ENCODE results near the gene IFIT3. TPM values are rescaled to one million over a fixed set of nuclear protein-coding genes. Genes with fewer than 3 reads are reported as not detected.

IFIT3 gene
- total RNA-seq, 2 experiments from 2014 or later = 72.6 to 74.5 TPM

DNA sequence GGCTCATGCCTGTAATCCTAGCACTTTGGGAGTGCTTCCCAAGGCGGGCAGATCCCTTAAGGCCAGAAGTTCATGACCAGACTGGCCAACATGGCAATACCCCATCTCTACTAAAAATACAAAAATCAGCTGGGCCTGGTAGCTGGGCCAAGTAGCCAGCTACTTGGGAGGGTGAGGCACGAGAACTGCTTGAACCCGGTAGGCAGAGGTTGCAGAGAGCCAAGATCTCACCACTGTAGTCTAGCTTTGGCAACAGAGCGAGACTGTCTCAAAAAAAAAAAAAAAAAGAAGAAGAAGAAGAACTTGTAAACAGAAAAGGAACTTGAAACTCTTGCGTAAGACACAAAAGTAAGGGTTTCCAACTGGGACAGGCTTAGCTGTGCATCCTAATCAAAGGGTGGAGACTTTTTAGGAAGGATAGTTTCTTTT, 31.6 kb upstream of the IFIT3 start:
- H3K9me3 Mint-ChIP-seq = peaks cover 7% of the 10 kb centered on the region
- H3K4me1 Mint-ChIP-seq = peaks cover 26% of the 10 kb centered on the region
- no peak overlapping the region for H3K4me3 Mint-ChIP-seq
- H3K27me3 Mint-ChIP-seq = peaks cover 31% of the 10 kb centered on the region
- peaks cover 5% of the 10 kb centered on the region for H3K36me3 Mint-ChIP-seq (ENCODE audit: low read depth)
- ChIA-PET POLR2A (interaction anchor here (1.0 to 1.1 kb wide), 2 partner anchors 32 to 96 kb away, joined by 3 to 5 read pairs; partner anchors contain the start of genes IFIT1 and IFIT3), CTCF (interaction anchor here (0.7 kb wide), 1 partner anchor 44 kb away, joined by 4 read pairs; the partner anchor contains the start of gene LIPA)
- no peak overlapping the region for H3K27ac Mint-ChIP-seq
- no peak for DNase-seq

GRCh38 chr10:89297356-89297755, 30.4 kb upstream of the IFIT3 start:
- peaks cover 30% of the 10 kb centered on the region for H3K27me3 Mint-ChIP-seq
- no peak overlapping the region for H3K27ac Mint-ChIP-seq
- H3K36me3 Mint-ChIP-seq (ENCODE audit: low read depth) = peaks cover 5% of the 10 kb centered on the region
- ChIA-PET POLR2A (no interaction called here), CTCF (no interaction called here)
- no peak overlapping the region for H3K4me3 Mint-ChIP-seq
- peaks cover 7% of the 10 kb centered on the region for H3K9me3 Mint-ChIP-seq
- no peak for DNase-seq
- peaks cover 35% of the 10 kb centered on the region for H3K4me1 Mint-ChIP-seq

DNA sequence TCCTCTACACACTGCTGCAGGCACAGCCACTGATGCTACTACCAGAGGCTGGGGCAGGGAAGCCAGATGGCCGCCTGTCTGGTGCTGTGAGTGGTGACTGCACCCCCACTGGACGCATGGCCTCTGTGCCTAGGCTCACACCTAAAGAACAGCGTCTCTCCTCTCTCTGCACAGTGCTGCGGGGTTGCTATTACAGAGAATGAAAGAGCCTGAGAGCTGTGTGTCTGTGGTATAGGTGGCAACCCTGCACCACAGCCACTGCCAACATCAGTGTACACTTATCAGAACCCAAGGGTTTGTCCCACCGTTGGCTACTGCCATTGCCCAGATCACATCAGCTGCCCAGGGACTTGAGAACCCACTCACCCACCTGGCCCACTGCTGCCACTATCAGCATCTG, 30.0 kb upstream of the IFIT3 start:
- Mint-ChIP-seq H3K27me3 (peaks cover 30% of the 10 kb centered on the region), H3K4me1 (peaks cover 40% of the 10 kb centered on the region), H3K4me3 (no peak overlapping the region), H3K27ac (no peak overlapping the region), H3K36me3 (ENCODE audit: low read depth) (peaks cover 5% of the 10 kb centered on the region), H3K9me3 (peaks cover 7% of the 10 kb centered on the region)
- CTCF ChIA-PET = no interaction called here
- DNase-seq = no peak
- POLR2A ChIA-PET = no interaction called here

DNA sequence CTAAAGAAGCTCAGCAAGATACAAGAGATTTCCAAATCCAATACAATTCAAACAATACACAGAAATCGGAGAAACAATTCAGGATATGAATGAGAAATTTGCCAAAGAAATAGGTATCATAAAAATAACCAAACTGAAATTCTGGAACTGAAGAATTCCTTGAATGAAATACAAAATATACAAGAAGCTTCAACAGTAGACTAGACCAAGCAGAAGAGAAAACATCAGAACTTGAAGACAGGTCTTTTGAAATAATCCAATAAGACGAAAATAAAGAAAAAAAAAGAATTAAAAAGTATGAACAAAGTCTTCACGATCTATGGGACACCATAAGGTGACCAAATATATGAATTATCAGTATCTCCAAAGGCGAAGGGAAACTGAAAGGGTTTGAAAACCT, 28.8 kb upstream of the IFIT3 start:
- H3K4me3 Mint-ChIP-seq = no peak overlapping the region
- no peak for DNase-seq
- no peak overlapping the region for H3K27ac Mint-ChIP-seq
- CTCF ChIA-PET = no interaction called here
- peaks cover 7% of the 10 kb centered on the region for H3K9me3 Mint-ChIP-seq
- peaks cover 8% of the 10 kb centered on the region for H3K36me3 Mint-ChIP-seq (ENCODE audit: low read depth)
- peaks cover 32% of the 10 kb centered on the region for H3K27me3 Mint-ChIP-seq
- H3K4me1 Mint-ChIP-seq = peaks cover 51% of the 10 kb centered on the region
- POLR2A ChIA-PET = no interaction called here

GRCh38 chr10:89301232-89301631, 26.6 kb upstream of the IFIT3 start:
- Mint-ChIP-seq H3K27me3 (peaks cover 34% of the 10 kb centered on the region), H3K9me3 (peaks cover 7% of the 10 kb centered on the region), H3K4me3 (peak overlapping the region; percentile 82), H3K27ac (peak overlapping the region; percentile 68), H3K4me1 (peaks cover 36% of the 10 kb centered on the region), H3K36me3 (ENCODE audit: low read depth) (peaks cover 17% of the 10 kb centered on the region)
- CTCF ChIA-PET = interaction anchor here (1.2 to 1.7 kb wide), 4 partner anchors 31 to 117 kb away, joined by 4 to 9 read pairs (median 6); partner anchors contain the start of gene IFIT5
- no peak for DNase-seq
- POLR2A ChIA-PET = interaction anchor here (0.9 to 3.1 kb wide), 6 partner anchors 9 to 113 kb away, joined by 4 to 12 read pairs (median 6); partner anchors contain the start of genes CH25H, IFIT1, IFIT3 and IFIT5

GRCh38 chr10:89301721-89302445, 25.9 kb upstream of the IFIT3 start, which contains the start of gene IFIT2:
IFIT2 (plus strand) TSS chr10:89302046; CDS start chr10:89302124, 78 bp downstream.
- Mint-ChIP-seq H3K36me3 (ENCODE audit: low read depth) (peaks cover 23% of the 10 kb centered on the region), H3K4me3 (peak within 1 kb of the TSS; percentile 82), H3K4me1 (peaks cover 32% of the 10 kb centered on the region), H3K9me3 (peaks cover 7% of the 10 kb centered on the region), H3K27me3 (peaks cover 31% of the 10 kb centered on the region), H3K27ac (peak within 1 kb of the TSS; percentile 68)
- peak; percentile 33 for DNase-seq
- POLR2A ChIA-PET = interaction anchor here (0.6 to 3.1 kb wide), 7 partner anchors 9 to 112 kb away, joined by 3 to 12 read pairs (median 6); partner anchors contain the start of genes CH25H, IFIT1, IFIT3 and IFIT5
- CTCF ChIA-PET = interaction anchor here (0.9 to 1.7 kb wide), 5 partner anchors 9 to 117 kb away, joined by 4 to 9 read pairs (median 5); partner anchors contain the start of gene IFIT5

- CTCF ChIA-PET = interaction anchor here (0.7 to 1.5 kb wide), 5 partner anchors 8 to 116 kb away, joined by 3 to 9 read pairs (median 5); partner anchors contain the start of gene IFIT5
- peak overlapping the region; percentile 82 for H3K4me3 Mint-ChIP-seq
- peaks cover 32% of the 10 kb centered on the region for H3K4me1 Mint-ChIP-seq
- peaks cover 7% of the 10 kb centered on the region for H3K9me3 Mint-ChIP-seq
- H3K27me3 Mint-ChIP-seq = peaks cover 30% of the 10 kb centered on the region
- H3K36me3 Mint-ChIP-seq (ENCODE audit: low read depth) = peaks cover 25% of the 10 kb centered on the region
- DNase-seq = no peak
- POLR2A ChIA-PET = interaction anchor here (1.3 to 3.1 kb wide), 4 partner anchors 8 to 112 kb away, joined by 6 to 12 read pairs (median 8); partner anchors contain the start of genes IFIT3, IFIT5 and LIPA
- no peak overlapping the region for H3K27ac Mint-ChIP-seq
Observed at GRCh38 chr10:89302625-89303024, 25.2 kb upstream of the IFIT3 start.

GRCh38 chr10:89303161-89303560, 24.6 kb upstream of the IFIT3 start:
- CTCF ChIA-PET = no interaction called here
- peaks cover 26% of the 10 kb centered on the region for H3K27me3 Mint-ChIP-seq
- H3K36me3 Mint-ChIP-seq (ENCODE audit: low read depth) = peaks cover 28% of the 10 kb centered on the region
- DNase-seq = no peak
- H3K9me3 Mint-ChIP-seq = peaks cover 6% of the 10 kb centered on the region
- POLR2A ChIA-PET = interaction anchor here (3.1 kb wide), 1 partner anchor 25 kb away, joined by 12 read pairs; the partner anchor contains the start of gene IFIT3
- peak overlapping the region; percentile 82 for H3K4me3 Mint-ChIP-seq
- peaks cover 32% of the 10 kb centered on the region for H3K4me1 Mint-ChIP-seq
- no peak overlapping the region for H3K27ac Mint-ChIP-seq

DNA sequence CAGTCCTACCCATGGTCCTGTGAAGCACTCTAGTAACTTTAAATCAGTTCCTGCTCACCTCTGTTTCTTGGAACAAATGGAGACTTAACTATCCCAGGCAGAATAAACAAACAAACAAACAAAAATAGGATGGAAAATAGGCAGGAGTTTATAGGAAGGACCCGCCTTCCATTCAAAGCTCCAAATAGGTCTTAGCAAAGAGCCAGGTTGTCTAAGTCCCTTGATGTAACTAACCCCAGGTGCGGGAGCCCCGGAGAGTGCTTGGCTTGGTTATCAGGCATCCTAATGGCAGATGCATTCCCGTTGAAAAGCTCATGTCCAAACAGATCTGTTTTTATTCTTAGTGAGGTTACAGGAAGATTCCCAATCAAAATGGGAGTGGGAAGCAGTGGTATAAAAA, 23.8 kb upstream of the IFIT3 start:
- no peak overlapping the region for H3K4me3 Mint-ChIP-seq
- H3K27me3 Mint-ChIP-seq = peaks cover 22% of the 10 kb centered on the region
- ChIA-PET POLR2A (interaction anchor here (1.4 to 3.1 kb wide), 2 partner anchors 13 to 24 kb away, joined by 3 to 12 read pairs; partner anchors contain the start of gene IFIT3), CTCF (interaction anchor here (1.8 kb wide), 1 partner anchor 87 kb away, joined by 3 read pairs; no protein-coding TSS in a partner anchor)
- peaks cover 29% of the 10 kb centered on the region for H3K36me3 Mint-ChIP-seq (ENCODE audit: low read depth)
- peaks cover 3% of the 10 kb centered on the region for H3K9me3 Mint-ChIP-seq
- no peak for DNase-seq
- H3K27ac Mint-ChIP-seq = no peak overlapping the region
- peaks cover 32% of the 10 kb centered on the region for H3K4me1 Mint-ChIP-seq

DNA sequence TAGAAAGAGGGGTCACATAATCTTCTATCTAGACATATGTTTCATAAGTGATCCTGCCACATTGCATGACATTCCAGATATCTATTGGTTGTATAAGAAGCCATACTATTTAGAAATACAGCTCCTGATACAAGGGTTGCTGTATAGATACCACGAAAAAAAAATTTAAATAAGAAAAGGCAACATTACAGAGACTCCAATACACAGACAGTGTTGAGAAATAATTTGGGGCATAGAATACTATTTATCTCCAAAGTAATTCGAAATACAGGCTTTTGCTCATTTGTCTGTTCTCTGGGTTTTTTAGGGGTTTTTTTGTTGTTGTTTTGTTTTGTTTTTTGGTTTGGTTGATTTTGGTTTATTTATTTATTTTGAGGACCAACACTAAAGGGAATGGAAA, 23.4 kb upstream of the IFIT3 start:
- peaks cover 32% of the 10 kb centered on the region for H3K36me3 Mint-ChIP-seq (ENCODE audit: low read depth)
- ChIA-PET CTCF (interaction anchor here (1.8 kb wide), 1 partner anchor 87 kb away, joined by 3 read pairs; no protein-coding TSS in a partner anchor), POLR2A (interaction anchor here (1.4 kb wide), 1 partner anchor 12 kb away, joined by 3 read pairs; no protein-coding TSS in a partner anchor)
- peaks cover 20% of the 10 kb centered on the region for H3K27me3 Mint-ChIP-seq
- H3K27ac Mint-ChIP-seq = no peak overlapping the region
- H3K4me3 Mint-ChIP-seq = no peak overlapping the region
- no peaks in the 10 kb centered on the region for H3K9me3 Mint-ChIP-seq
- peaks cover 32% of the 10 kb centered on the region for H3K4me1 Mint-ChIP-seq
- no peak for DNase-seq

- no peak for DNase-seq
- no peaks in the 10 kb centered on the region for H3K9me3 Mint-ChIP-seq
- H3K27me3 Mint-ChIP-seq = peaks cover 15% of the 10 kb centered on the region
- CTCF ChIA-PET = interaction anchor here (1.8 kb wide), 1 partner anchor 87 kb away, joined by 3 read pairs; no protein-coding TSS in a partner anchor
- H3K36me3 Mint-ChIP-seq (ENCODE audit: low read depth) = peaks cover 35% of the 10 kb centered on the region
- POLR2A ChIA-PET = interaction anchor here (1.4 kb wide), 1 partner anchor 12 kb away, joined by 3 read pairs; no protein-coding TSS in a partner anchor
- H3K4me3 Mint-ChIP-seq = no peak overlapping the region
- no peak overlapping the region for H3K27ac Mint-ChIP-seq
- peaks cover 32% of the 10 kb centered on the region for H3K4me1 Mint-ChIP-seq
Observed at GRCh38 chr10:89304925-89305324, 22.9 kb upstream of the IFIT3 start.

- no peak for DNase-seq
- ChIA-PET CTCF (no interaction called here), POLR2A (interaction anchor here (1.0 kb wide), 1 partner anchor 26 kb away, joined by 3 read pairs; no protein-coding TSS in a partner anchor)
- no peaks in the 10 kb centered on the region for H3K9me3 Mint-ChIP-seq
- H3K36me3 Mint-ChIP-seq (ENCODE audit: low read depth) = peaks cover 37% of the 10 kb centered on the region
- H3K4me1 Mint-ChIP-seq = peaks cover 31% of the 10 kb centered on the region
- H3K4me3 Mint-ChIP-seq = no peak overlapping the region
- no peak overlapping the region for H3K27ac Mint-ChIP-seq
- H3K27me3 Mint-ChIP-seq = peaks cover 13% of the 10 kb centered on the region
Observed at GRCh38 chr10:89305766-89306433, 21.9 kb upstream of the IFIT3 start.

Data from activated CD4-positive, alpha-beta memory T cell treated with anti-CD3 and anti-CD28 coated beads, Interleukin-2, amount 10 ng/mL, durations not matched to agents 7 days and 5 days (primary cell).